Prostate gland (tissue), 2 donors: Measurements from ENCODE around the gene ABLIM1.

Source experiments
- POLR2A ChIP-seq: fragments of 450-650 bp; IDR thresholded peaks from one replicate; pipeline ENCODE4 v1.6.1; 2016; ENCODE audit warnings: antibody characterized with exemption, mild to moderate bottlenecking
- TF ChIP-seq, protein P1 (sequence below), 4 experiments: fragments of 200-600 bp in 2 of 4; fragments of 450-650 bp in 2 of 4; sonication (generic) in 2 of 4; IDR thresholded peaks; 1 replicate in 3 of 4; 2 replicates in 1 of 4; pipeline ENCODE4 v1.5.1; 2016 to 2019; ENCODE audit warnings: antibody characterized with exemption in 4 of 4, mild to moderate bottlenecking in 2 of 4, moderate library complexity in 2 of 4

GRCh38 chr10:114631090-114631665 lies 26.9 kb downstream of the ABLIM1 start:
- TF ChIP-seq, protein P1, sequence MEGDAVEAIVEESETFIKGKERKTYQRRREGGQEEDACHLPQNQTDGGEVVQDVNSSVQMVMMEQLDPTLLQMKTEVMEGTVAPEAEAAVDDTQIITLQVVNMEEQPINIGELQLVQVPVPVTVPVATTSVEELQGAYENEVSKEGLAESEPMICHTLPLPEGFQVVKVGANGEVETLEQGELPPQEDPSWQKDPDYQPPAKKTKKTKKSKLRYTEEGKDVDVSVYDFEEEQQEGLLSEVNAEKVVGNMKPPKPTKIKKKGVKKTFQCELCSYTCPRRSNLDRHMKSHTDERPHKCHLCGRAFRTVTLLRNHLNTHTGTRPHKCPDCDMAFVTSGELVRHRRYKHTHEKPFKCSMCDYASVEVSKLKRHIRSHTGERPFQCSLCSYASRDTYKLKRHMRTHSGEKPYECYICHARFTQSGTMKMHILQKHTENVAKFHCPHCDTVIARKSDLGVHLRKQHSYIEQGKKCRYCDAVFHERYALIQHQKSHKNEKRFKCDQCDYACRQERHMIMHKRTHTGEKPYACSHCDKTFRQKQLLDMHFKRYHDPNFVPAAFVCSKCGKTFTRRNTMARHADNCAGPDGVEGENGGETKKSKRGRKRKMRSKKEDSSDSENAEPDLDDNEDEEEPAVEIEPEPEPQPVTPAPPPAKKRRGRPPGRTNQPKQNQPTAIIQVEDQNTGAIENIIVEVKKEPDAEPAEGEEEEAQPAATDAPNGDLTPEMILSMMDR (IDR thresholded peaks at IDR 0.05), result no peak
- TF ChIP-seq POLR2A, result no peak
